T-helper 2 cell treated with Interferon-gamma antibody and Interleukin-4, amounts not matched to agents 100 ng/mL and 5 ng/mL, for 36 hours (primary cell): ENCODE results near the gene MED26. TPM values are rescaled to one million over a fixed set of nuclear protein-coding genes. Genes with fewer than 3 reads are reported as not detected.

Source experiments
- intact Hi-C: fragments of 100-400 bp; cut with micrococcal nuclease; formaldehyde crosslinking; loops from one replicate; pipeline ENCODE4 v1.15.1; 2023
- total RNA-seq: library from RNA; stranded (reverse); gene quantifications from 2 replicates; pipeline ENCODE4 v1.2.3, GENCODE V29; 2022

MED26 gene
- total RNA-seq, 1 donor from 2014 or later, result 15.8 TPM

- intact Hi-C loops, result no loop called here
Observed at GRCh38 chr19:16618248-16618647, 9.8 kb downstream of the MED26 start.

GRCh38 chr19:16615808-16616207 lies 12.2 kb downstream of the MED26 start:
- intact Hi-C loops, result no loop called here

GRCh38 chr19:16614941-16615340 lies 13.1 kb downstream of the MED26 start:
- intact Hi-C loops, result no loop called here

GRCh38 chr19:16613841-16614240 lies 14.2 kb downstream of the MED26 start:
- intact Hi-C loops, result no loop called here

GRCh38 chr19:16612636-16613035 lies 15.4 kb downstream of the MED26 start:
- intact Hi-C loops, result no loop called here

- intact Hi-C loops, result no loop called here
Observed at GRCh38 chr19:16611121-16611520, 16.9 kb downstream of the MED26 start.

- intact Hi-C loops, result no loop called here
Observed at GRCh38 chr19:16609511-16610200, 18.3 kb downstream of the MED26 start.

- intact Hi-C loops, result no loop called here
Observed at GRCh38 chr19:16608290-16608739, 19.7 kb downstream of the MED26 start.

- intact Hi-C loops, result no loop called here
Observed at GRCh38 chr19:16607819-16608218, 20.2 kb downstream of the MED26 start.

GRCh38 chr19:16605553-16605994 lies 22.4 kb downstream of the MED26 start:
- intact Hi-C loops, result no loop called here

- intact Hi-C loops, result no loop called here
Observed at GRCh38 chr19:16605115-16605514, 22.9 kb downstream of the MED26 start.

GRCh38 chr19:16604615-16605014 lies 23.4 kb downstream of the MED26 start:
- intact Hi-C loops, result no loop called here

GRCh38 chr19:16603090-16603489 lies 24.9 kb downstream of the MED26 start:
- intact Hi-C loops, result no loop called here

- intact Hi-C loops, result no loop called here
Observed at GRCh38 chr19:16601378-16602052, 26.5 kb downstream of the MED26 start.

- intact Hi-C loops, result no loop called here
Observed at GRCh38 chr19:16600824-16601223, 27.2 kb downstream of the MED26 start.

- intact Hi-C loops, result no loop called here
Observed at GRCh38 chr19:16599655-16600346, 28.2 kb downstream of the MED26 start.

GRCh38 chr19:16598848-16599247 lies 29.2 kb downstream of the MED26 start:
- intact Hi-C loops, result no loop called here

GRCh38 chr19:16596399-16596798 lies 31.6 kb downstream of the MED26 start:
- intact Hi-C loops, result no loop called here

- intact Hi-C loops, result no loop called here
Observed at GRCh38 chr19:16595097-16595496, 32.9 kb downstream of the MED26 start.

GRCh38 chr19:16594681-16595091 lies 33.3 kb downstream of the MED26 start:
- intact Hi-C loops, result loop anchor here (1.0 kb wide), 1 partner anchor 10 kb away; no protein-coding TSS in a partner anchor

- intact Hi-C loops, result loop anchor here (1.0 kb wide), 1 partner anchor 10 kb away; no protein-coding TSS in a partner anchor
Observed at GRCh38 chr19:16594131-16594586, 33.8 kb downstream of the MED26 start.

GRCh38 chr19:16593181-16593580 lies 34.8 kb downstream of the MED26 start:
- intact Hi-C loops, result no loop called here
